ENCODE results near the gene ZPLD1.
A peak's percentile ranks its signal among the peaks of the same experiment; 100 is the strongest.

The ZPLD1 gene

DNA sequence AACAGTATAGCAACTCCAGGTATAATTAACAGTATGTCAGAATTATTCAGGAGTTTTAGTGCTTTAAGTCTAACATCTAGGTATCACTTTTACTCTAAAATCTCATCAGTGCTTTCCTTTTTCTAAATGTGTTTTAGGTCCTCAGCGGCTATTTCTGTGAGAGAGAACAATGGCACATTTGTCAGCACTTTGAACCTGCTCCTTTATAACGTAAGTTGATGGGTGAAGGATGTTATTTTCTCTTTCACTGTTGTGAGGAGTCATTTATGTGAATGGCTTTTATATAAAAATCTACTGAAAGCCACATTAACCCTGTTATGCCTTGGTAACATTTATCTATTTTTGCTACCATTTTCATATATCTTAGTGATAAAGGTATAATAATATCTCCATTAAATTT, 22.8 kb downstream of the ZPLD1 start:
- DNase-seq (ENCODE audit: low read depth) = no peak
- H3K4me3 ChIP-seq (replicated peaks; ENCODE audit: low read depth, low read length) = no peak overlapping the region
- TF ChIP-seq, protein P1, sequence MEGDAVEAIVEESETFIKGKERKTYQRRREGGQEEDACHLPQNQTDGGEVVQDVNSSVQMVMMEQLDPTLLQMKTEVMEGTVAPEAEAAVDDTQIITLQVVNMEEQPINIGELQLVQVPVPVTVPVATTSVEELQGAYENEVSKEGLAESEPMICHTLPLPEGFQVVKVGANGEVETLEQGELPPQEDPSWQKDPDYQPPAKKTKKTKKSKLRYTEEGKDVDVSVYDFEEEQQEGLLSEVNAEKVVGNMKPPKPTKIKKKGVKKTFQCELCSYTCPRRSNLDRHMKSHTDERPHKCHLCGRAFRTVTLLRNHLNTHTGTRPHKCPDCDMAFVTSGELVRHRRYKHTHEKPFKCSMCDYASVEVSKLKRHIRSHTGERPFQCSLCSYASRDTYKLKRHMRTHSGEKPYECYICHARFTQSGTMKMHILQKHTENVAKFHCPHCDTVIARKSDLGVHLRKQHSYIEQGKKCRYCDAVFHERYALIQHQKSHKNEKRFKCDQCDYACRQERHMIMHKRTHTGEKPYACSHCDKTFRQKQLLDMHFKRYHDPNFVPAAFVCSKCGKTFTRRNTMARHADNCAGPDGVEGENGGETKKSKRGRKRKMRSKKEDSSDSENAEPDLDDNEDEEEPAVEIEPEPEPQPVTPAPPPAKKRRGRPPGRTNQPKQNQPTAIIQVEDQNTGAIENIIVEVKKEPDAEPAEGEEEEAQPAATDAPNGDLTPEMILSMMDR (IDR thresholded peaks at IDR 0.05; ENCODE audit: low read length, missing control alignments) = no peak

DNA sequence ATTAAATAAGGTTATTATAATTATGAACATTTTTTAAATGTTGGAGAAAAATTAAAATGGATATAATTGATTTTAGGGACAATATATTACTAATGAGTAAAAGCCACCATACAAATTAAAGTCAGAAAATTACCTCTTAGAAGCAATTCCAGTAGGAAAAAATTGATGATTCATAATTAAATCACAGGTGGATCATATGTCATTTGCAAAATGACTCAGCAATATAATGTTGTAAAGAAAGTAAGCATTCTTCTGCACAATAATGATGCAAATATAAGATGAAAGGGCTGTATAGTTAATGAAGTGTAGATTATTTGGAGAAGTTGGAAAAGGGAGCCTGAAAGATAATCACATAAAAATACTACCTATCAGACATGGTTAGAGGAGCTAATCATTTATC, 25.8 kb downstream of the ZPLD1 start:
- H3K4me3 ChIP-seq (replicated peaks; ENCODE audit: low read depth, low read length) = no peak overlapping the region
- TF ChIP-seq, protein P1 (IDR thresholded peaks at IDR 0.05; ENCODE audit: low read length, missing control alignments) = no peak
- DNase-seq (ENCODE audit: low read depth) = no peak

DNA sequence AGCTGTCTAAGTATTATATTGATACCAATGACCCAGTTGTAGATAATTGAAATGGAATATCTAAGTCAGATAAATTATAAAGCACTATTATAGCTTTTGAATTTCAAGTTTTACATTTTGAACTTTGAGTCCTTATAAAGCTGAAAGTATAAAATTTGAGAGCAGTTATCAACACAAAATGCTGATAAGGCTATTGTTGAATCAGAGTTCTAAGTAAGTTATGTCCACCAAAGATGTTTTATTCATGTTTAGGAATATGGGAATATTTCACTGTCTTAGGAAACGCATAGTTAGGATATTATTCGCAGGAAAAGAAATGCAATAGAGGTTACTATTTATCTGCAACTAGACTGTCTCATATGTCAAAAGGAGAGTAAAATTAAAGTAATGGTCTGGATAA, 29.4 kb downstream of the ZPLD1 start:
- H3K4me3 ChIP-seq (replicated peaks; ENCODE audit: low read depth, low read length) = no peak overlapping the region
- TF ChIP-seq, protein P1 (IDR thresholded peaks at IDR 0.05; ENCODE audit: low read length, missing control alignments) = no peak
- DNase-seq (ENCODE audit: low read depth) = no peak

DNA sequence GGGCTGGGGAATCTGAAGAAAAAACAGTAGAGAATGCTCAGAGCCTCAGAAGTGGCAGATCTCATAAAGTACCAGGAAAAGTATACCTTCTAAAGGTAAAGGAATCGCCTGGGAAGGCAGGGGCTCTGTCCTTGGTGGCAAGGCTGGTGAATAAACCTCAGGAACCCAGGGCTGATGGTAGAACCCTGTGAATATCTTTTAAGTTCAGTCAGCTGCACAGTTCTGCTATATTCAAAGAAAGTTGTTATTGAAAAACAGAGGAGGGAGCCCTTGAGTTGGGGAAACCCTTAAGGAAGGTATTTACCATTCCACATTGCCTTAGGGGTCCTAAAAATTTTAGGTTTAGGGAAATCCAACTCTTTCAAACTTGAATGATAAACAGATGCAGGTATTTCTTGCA, 31.2 kb downstream of the ZPLD1 start:
- TF ChIP-seq, protein P1 (IDR thresholded peaks at IDR 0.05; ENCODE audit: low read length, missing control alignments) = no peak
- H3K4me3 ChIP-seq (replicated peaks; ENCODE audit: low read depth, low read length) = no peak overlapping the region
- DNase-seq (ENCODE audit: low read depth) = no peak

DNA sequence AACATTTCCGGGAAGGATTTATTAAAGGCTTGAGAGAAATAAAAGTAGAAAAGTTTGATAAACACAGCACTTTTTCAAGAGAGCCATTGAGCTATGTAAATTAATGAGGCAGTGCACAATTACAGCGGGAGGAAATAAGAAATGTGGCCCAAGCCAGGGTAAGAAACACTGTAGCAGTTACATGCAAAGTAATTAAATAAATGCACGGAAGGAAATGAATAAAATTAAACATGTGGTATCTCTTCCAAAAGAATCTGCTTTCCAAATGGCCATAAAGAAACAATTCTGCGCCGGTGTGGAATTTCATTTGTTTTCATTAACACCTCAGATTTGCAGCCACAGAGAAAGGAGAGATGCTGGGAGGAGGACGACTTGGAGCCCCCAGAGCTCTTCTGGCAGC, 35.3 kb downstream of the ZPLD1 start:
- no peak overlapping the region for H3K4me3 ChIP-seq (replicated peaks; ENCODE audit: low read depth, low read length)
- TF ChIP-seq, protein P1 (IDR thresholded peaks at IDR 0.05; ENCODE audit: low read length, missing control alignments) = no peak

DNA sequence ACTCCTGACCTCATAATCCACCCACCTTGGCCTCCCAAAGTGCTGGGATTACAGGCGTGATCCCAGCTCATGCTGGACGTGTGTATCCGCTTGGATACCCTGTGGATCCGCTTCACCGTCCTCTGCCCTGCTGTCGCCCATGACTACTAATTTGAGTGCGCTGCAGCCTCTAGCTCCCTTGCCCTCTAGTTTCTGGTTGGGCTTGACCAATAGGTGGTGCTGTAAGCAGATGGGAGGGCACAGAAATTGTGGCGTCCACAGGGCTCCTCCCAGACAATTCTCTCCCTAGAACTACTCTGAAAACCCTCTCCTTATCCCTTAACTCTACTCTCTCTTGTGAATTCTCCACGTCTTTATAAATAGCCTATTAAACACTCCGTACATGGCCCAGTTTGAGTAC, 36.2 kb downstream of the ZPLD1 start:
- TF ChIP-seq, protein P1 (IDR thresholded peaks at IDR 0.05; ENCODE audit: low read length, missing control alignments) = peak; percentile 7
- no peak for DNase-seq (ENCODE audit: low read depth)
- H3K4me3 ChIP-seq (replicated peaks; ENCODE audit: low read depth, low read length) = no peak overlapping the region

More for the DNA sequence above, 35.3 kb downstream of the ZPLD1 start:
- no peak for DNase-seq (ENCODE audit: low read depth)

DNA sequence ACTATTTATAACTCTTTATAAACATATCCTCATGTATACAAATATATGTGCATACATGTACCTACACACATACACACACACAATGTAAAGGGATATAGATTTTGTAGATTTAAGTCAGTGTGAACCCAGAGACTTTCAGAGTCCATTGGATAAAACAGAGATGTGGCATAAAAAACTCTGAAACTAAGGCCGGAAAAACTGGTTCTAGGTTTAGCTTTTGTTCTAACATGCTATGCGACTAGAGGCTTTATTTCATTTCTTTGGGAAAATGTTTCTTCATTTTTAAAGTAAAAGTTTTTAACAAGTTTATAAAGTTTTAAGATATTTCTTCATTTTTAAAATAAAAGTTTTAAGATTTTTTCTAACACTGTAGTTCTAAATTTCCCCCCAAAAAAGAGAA, 36.7 kb downstream of the ZPLD1 start:
- H3K4me3 ChIP-seq (replicated peaks; ENCODE audit: low read depth, low read length) = no peak overlapping the region
- DNase-seq (ENCODE audit: low read depth) = no peak
- TF ChIP-seq, protein P1 (IDR thresholded peaks at IDR 0.05; ENCODE audit: low read length, missing control alignments) = no peak
